Stomach (tissue), 9 donors: Measurements from ENCODE around the gene CDC42BPG. TPM values are rescaled to one million over a fixed set of nuclear protein-coding genes. Genes with fewer than 3 reads are reported as not detected.

Experiments
- DNase-seq, 2 donors: peaks; one replicate each; pipeline versions ENCODE4 v3.0.0 to v3.0.0-alpha.2; 2013 to 2019
- H3K27ac ChIP-seq, 5 donors: fragments of 200-600 bp in 4 of 5; sonication (generic) in 4 of 5; one replicate each; pipeline ENCODE4 v1.5.1; 2013 to 2019; ENCODE audit warnings: mild to moderate bottlenecking in 1 of 5, moderate library complexity in 1 of 5
- H3K27me3 ChIP-seq, 3 donors: fragments of 200-600 bp; sonication (generic); one replicate each; pipeline ENCODE4 v1.5.1; 2017 to 2019; ENCODE audit warnings: mixed run types in 1 of 3
- H3K36me3 ChIP-seq, 4 donors: fragments of 200-600 bp; sonication (generic); 1 replicate in 3 of 4; 2 replicates in 1 of 4; pipeline ENCODE4 v1.5.1; 2016 to 2019
- H3K4me1 ChIP-seq, 4 donors: fragments of 200-600 bp; sonication (generic); one replicate each; pipeline ENCODE4 v1.5.1; 2016 to 2019
- H3K4me3 ChIP-seq, 4 donors: fragments of 200-600 bp; sonication (generic) in 3 of 4; one replicate each; pipeline ENCODE4 v1.5.1; 2016 to 2019; ENCODE audit warnings: mild to moderate bottlenecking in 1 of 4
- H3K9me3 ChIP-seq, 4 donors: fragments of 200-600 bp; sonication (generic); one replicate each; pipeline ENCODE4 v1.5.1; 2016 to 2019
- CTCF ChIP-seq, 7 experiments: fragments of 450-650 bp in 4 of 7; fragments of 200-600 bp in 3 of 7; sonication (generic) in 3 of 7; IDR thresholded peaks; one replicate each; pipeline ENCODE4 v1.5.1; 2016 to 2019; ENCODE audit warnings: antibody characterized with exemption in 7 of 7, control low read depth in 2 of 7, mild to moderate bottlenecking in 1 of 7
- EP300 ChIP-seq: sonication (generic); formaldehyde crosslinking; IDR thresholded peaks from one replicate; pipeline ENCODE4 v1.6.1; 2017; ENCODE audit warnings: antibody characterized with exemption
- POLR2A ChIP-seq, 4 donors: fragments of 450-650 bp; IDR thresholded peaks; one replicate each; pipeline ENCODE4 v1.6.1; 2016; ENCODE audit warnings: antibody characterized with exemption in 4 of 4, control low read depth in 2 of 4, mild to moderate bottlenecking in 1 of 4, moderate library complexity in 1 of 4
- POLR2AphosphoS5 ChIP-seq, 3 donors: sonication (generic); formaldehyde crosslinking; IDR thresholded peaks; one replicate each; pipeline ENCODE4 v1.6.1; 2016; ENCODE audit warnings: antibody characterized with exemption in 3 of 3
- WGBS, 5 donors: extraction: QIAGEN DNeasy Blood & Tissue Kit in 3 of 5; methylation state at CpG; one replicate each; pipeline versions ENCODE4 v1.1.5 to v1.1.7; 2013 to 2018; 5-methylcytosine and 5-hydroxymethylcytosine counted together
- intact Hi-C: fragments of 100-400 bp; cut with DNase I; formaldehyde crosslinking; loops from one replicate; pipeline ENCODE4 v1.15.1; 2023; ENCODE audit warnings: low total_unique reads
- polyA plus RNA-seq, 3 donors: library from polyadenylated mRNA; stranded (reverse); fragments of 200-250 nt; gene quantifications; one replicate each; pipeline ENCODE4 v1.2.3, GENCODE V29; 2013
- total RNA-seq, 5 donors: library from RNA; depleted of rRNA; stranded (reverse); fragments of >200 nt; gene quantifications; one replicate each; pipeline versions ENCODE4 v1.1.0 to v1.2.3, GENCODE V29; 2014 to 2016
- donor health status: healthy with polysubstance abuse.
- donor health status: Bipolar disorder and iron deficiency.
- donor health status: healthy.

The CDC42BPG gene
- total and polyA plus RNA-seq, 8 donors: 8.9 to 66.5 (median 26.2) TPM

DNA sequence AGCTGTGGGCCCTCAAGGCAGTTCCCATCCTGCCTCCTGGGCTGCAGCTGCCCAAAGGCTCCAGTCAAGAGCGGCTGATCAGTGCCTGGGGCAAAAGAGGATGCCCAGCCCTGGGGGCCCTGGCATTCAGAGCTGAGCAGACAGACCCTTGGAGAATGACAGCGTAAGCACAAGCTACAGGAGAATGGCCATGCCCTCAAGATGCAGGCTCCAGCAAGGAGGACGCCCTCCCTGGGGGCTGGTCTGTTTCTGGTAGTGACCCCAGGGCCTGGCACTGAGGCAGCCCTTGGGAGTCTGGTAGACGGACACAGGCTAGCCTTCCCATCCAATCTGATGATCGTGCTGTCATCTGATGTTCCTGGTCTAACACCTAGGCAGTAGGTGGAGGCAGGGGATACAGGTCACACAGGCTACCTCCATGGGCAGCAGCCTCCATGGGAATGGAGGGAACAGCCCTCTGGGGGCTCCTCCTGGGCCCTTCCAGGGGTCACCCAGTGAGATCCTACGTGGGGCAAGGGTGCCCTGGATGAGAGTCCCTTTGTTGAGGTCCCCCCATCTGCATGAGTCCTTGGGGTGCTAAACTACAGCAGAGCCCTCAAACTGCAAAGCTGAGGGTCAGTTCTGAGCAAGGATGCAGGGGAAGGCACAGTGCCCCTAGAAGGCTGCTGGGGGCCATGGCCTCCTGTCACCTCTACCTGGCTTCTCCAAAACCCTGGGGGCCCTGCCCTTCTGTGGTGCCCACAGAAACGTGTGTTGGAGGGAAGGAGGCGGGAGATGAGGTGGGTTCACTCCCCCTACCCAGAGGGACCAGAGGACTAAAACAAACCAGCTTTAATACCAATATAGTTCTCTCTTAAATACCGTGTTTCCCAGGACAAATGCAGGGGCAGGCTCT, 55.9 kb downstream of the CDC42BPG start:
- Histone ChIP-seq H3K27me3 (no peaks in the 10 kb centered on the region), H3K4me1 (peaks cover 0 to 10% (median 0%) of the 10 kb centered on the region in 4 donors), H3K9me3 (no peaks in the 10 kb centered on the region), H3K36me3 (peaks cover 10 to 54% (median 46%) of the 10 kb centered on the region in 4 donors), H3K4me3 (no peak overlapping the region), H3K27ac (no peak overlapping the region)
- 83 to 88% (median 84%) methylated on average over 6 to 9 of the region's 9 CpGs for WGBS, 5 donors
- TF ChIP-seq EP300 (no peak), CTCF (IDR thresholded peaks at IDR 0.05) (no peak), POLR2A (IDR thresholded peaks at IDR 0.05) (no peak), POLR2AphosphoS5 (IDR thresholded peaks at IDR 0.05) (no peak)
- DNase-seq: no peak
- intact Hi-C loops: no loop called here

DNA sequence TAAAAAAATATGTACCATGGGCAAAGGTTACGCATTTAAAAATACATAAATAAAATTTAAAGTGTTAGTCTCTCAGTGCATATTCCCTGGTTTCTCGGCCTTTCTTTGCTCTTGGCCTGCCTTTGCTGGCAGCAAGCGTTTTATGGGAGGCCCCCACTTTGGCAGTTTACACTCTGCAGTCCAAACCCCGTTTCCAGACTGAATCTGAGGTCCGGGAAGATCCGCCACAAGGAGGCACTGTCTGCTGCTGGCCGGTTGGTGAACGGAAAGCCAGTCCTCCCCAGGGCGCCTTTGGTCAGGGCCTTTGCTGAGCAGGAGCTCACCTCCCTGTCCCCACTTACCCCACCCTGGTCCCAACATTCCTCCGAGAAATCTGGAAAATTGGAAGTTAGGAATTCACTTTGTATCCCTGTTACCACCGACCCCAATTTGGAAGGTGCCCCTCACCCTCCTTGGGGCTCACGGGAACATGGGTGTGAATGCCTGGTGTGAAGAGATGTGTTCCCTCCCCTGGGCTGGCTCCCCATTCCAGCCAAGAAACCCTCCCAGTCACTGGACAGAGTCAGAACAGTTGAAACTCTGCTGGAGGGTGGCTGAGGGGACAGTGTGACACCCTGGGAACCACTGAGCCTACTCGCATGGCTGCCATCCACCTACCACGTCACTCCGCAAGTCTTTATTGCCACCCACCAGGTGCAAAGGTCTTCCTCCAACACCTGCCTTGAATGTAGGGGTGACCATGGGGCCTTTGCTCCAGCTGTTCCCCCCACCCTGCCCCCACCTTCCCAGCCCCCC, 56.7 kb downstream of the CDC42BPG start:
- H3K4me3 ChIP-seq: no peak overlapping the region
- H3K36me3 ChIP-seq: peaks cover 10 to 48% (median 44%) of the 10 kb centered on the region in 4 donors
- peak overlapping the region in 1 of 5 donors; percentile 6 for H3K27ac ChIP-seq
- TF ChIP-seq POLR2AphosphoS5 (IDR thresholded peaks at IDR 0.05): peak in 1 of 3 donors; percentile 35
- no peak for TF ChIP-seq EP300
- TF ChIP-seq CTCF (IDR thresholded peaks at IDR 0.05): peak in 5 of 7 experiments; percentile 41 to 69 (median 62)
- H3K27me3 ChIP-seq: no peaks in the 10 kb centered on the region
- peak; percentile 78 to 82 for DNase-seq
- WGBS, 5 donors: 40 to 42% (median 42%) methylated on average over 15 of the region's 15 CpGs
- H3K9me3 ChIP-seq: no peaks in the 10 kb centered on the region
- intact Hi-C loops: no loop called here
- peaks cover 0 to 10% (median 0%) of the 10 kb centered on the region in 4 donors for H3K4me1 ChIP-seq

DNA sequence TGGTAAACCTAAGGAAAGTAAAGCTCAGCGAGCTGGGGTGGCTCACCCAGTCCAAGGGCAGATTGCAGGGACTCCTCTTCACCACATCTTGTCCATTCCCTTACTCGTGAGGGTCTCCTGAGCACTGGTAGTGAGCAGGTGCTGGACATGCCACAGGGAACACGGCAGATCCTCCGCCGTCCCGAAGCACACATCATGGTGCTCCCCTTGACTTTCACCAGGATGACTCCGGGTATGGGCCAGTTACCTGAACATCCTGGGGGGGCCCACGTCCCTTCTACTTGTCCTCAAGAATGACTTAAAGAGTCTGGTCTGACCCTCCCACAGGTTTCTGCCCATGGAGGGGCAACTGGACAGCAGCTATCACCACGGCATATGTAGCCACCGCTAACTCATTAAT, 58.1 kb downstream of the CDC42BPG start:
- peaks cover 10 to 34% (median 31%) of the 10 kb centered on the region in 4 donors for H3K36me3 ChIP-seq
- H3K4me3 ChIP-seq: no peak overlapping the region
- H3K9me3 ChIP-seq: no peaks in the 10 kb centered on the region
- intact Hi-C loops: no loop called here
- peaks cover 0 to 10% (median 0%) of the 10 kb centered on the region in 4 donors for H3K4me1 ChIP-seq
- no peak overlapping the region for H3K27ac ChIP-seq
- WGBS, 5 donors: 90 to 93% (median 92%) methylated on average over 7 to 10 of the region's 10 CpGs
- no peaks in the 10 kb centered on the region for H3K27me3 ChIP-seq
- no peak for DNase-seq
- TF ChIP-seq POLR2A (IDR thresholded peaks at IDR 0.05) (no peak), CTCF (IDR thresholded peaks at IDR 0.05) (no peak)

- H3K27me3 ChIP-seq: no peaks in the 10 kb centered on the region
- H3K4me1 ChIP-seq: peaks cover 0 to 10% (median under 1%) of the 10 kb centered on the region in 4 donors
- no peak overlapping the region for H3K27ac ChIP-seq
- peaks cover 10 to 21% (median 18%) of the 10 kb centered on the region in 4 donors for H3K36me3 ChIP-seq
- WGBS, 5 donors: 84 to 88% (median 86%) methylated on average over 12 of the region's 12 CpGs
- TF ChIP-seq POLR2AphosphoS5 (IDR thresholded peaks at IDR 0.05) (no peak), POLR2A (IDR thresholded peaks at IDR 0.05) (no peak), CTCF (IDR thresholded peaks at IDR 0.05) (no peak), EP300 (no peak)
- no peak for DNase-seq
- no peak overlapping the region for H3K4me3 ChIP-seq
- intact Hi-C loops: no loop called here
- no peaks in the 10 kb centered on the region for H3K9me3 ChIP-seq
Measured at GRCh38 chr11:64784813-64785581, 59.5 kb downstream of the CDC42BPG start.
